Right lung (tissue), 5 donors: ENCODE data around the gene PRKAR2B. TPM values are rescaled to one million over a fixed set of nuclear protein-coding genes. Genes with fewer than 3 reads are reported as not detected.
"Not testable (repeated sequence)": the region's sequence is repeated elsewhere in the genome, so short reads cannot be mapped to it uniquely, and the experiment has no call there.

Experiments used
- DNase-seq, 2 donors: peaks; one replicate each; pipeline ENCODE4 v3.0.0-alpha.2; 2013
- polyA plus RNA-seq, 5 donors: library from polyadenylated mRNA; unstranded; fragments of 120-200 nt; gene quantifications; one replicate each; pipeline versions ENCODE4 v1.2.1 to v1.2.3, GENCODE V29; 2013; ENCODE audit warnings: inconsistent platforms in 1 of 5, low replicate concordance in 1 of 5; ENCODE audit not compliant: insufficient read length in 5 of 5, insufficient read depth in 1 of 5

PRKAR2B gene
- polyA plus RNA-seq, 5 donors = 9.9 to 15.9 (median 12.5) TPM

DNA sequence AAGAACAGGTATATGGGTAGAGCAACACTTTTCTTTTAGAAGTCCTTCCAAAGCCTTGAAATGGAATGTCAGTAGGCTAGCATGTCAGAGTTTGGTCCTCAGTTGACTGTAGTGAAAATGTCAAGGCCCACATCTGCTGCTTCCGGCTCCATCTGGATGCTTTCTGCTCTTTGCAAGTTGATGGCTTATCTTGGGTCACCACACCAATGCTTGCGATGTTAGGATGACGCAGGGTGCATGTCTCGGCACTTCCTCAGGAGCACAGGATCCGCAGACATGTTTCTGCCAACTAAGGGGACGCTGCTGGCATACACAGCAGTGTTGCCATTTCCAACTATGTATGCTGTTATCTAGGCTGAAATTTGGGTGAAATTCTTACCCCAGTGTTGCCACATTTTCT lies 110.3 kb downstream of the PRKAR2B start:
- no peak for DNase-seq

- DNase-seq = not testable (repeated sequence)
Measured at GRCh38 chr7:107155726-107156125, 111.2 kb downstream of the PRKAR2B start.

DNA sequence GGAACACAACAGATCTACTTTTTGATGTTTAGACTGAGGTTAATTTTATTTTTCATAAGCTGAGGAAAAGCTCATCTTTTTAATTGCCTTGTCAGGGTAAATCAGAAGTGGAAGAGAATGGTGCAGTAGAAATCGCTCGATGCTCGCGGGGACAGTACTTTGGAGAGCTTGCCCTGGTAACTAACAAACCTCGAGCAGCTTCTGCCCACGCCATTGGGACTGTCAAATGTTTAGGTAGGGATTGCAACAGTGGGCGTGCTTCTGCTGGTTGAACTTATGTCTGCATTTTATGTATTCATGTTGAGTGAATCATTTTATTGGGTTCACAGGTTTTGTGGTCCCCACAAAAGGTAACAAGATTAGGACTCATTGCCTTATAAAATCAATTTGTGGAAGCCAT lies 112.6 kb downstream of the PRKAR2B start:
- DNase-seq = no peak

DNA sequence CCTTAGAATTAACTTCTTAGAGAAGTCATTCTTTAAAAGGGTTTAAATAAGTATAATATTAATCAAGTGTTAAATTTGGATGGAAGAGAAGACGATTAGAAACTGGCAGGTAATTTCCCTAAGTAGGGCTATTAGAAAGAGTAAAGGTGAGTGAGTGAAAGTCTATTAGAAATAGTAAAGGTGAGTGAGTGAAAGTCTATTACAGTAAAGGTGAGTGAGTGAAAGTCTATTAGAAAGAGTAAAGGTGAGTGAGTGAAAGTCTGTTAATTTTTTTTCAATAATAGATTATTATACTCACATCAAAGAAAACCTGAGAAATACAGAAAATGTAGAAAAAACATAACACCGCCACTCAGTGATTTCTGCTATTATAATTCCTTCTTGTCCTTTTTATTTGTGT lies 113.5 kb downstream of the PRKAR2B start:
- no peak for DNase-seq

DNA sequence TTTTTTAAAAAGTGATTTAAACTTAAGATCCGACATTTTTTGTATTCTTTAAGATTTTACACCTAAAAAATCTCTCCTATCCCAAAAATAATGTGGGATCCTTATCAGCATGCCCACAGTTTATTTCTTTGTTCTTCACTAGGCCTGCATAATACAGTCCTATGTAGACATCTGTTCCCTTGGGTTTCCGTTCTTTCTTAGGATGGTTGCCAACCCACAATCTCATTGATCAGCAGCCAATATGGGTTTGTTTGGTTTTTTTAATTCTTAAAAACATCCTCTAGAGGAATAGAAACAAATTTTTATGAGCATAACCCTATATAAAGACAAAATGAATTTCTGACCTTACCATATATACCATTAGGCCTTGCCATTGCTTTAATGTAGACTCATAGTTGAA lies 115.9 kb downstream of the PRKAR2B start:
- DNase-seq = no peak

DNA sequence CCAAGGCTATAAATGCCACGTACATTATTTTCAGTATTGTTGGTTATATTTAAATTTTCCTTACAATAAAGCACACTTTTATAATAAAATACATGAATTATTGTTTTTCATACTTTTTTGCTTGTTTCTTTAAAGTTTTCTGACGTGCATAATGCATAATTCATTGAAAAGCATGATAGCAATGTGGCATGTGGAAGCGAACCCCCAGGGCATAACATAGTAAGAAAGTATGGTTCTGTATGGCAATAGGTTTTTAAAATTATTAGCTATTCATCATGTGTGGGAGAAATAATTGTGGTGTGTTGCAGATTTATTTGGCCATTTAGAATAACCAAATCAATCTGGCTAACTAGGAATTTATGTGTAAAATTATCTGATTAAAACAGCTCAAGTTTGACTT lies 116.9 kb downstream of the PRKAR2B start:
- DNase-seq = no peak

DNA sequence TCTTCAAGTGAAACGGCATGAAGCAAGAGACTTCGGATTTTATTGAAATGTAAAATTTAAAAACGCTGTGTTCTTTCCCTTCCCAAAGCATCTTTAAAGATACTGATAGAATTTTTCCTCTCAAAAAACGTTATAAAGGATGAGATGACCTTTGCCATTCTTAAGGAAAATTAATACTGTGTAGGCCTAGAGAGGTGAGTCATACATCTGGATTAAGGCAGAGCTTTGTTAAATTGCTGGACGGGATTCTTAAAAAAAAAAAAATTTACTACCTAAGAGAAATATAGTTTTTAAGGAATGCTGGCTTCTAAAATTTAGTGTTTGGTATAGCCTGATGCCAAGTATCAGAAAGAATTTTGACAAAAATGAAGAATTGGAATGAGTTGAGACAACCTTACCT lies 118.0 kb downstream of the PRKAR2B start:
- no peak for DNase-seq

DNA sequence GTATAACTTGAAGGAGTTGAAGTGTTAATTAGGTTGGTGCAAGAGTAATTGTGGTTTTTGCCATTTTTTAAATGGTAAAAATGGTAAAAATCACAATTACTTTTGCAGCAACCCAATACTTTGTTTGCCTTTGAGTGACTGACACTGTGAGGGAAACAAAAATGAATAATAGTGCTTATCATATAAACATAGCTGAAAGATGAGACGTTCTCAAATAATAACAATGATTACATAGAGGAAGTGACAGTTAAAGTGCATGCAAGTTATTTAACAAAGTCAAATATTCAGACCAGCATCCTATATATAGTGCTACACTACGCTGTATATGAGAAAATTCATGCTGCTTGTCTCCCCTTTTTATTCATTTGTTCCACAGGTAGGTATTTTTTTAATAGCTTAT lies 119.6 kb downstream of the PRKAR2B start:
- DNase-seq = no peak

- DNase-seq = no peak
Measured at GRCh38 chr7:107165341-107165740, 120.8 kb downstream of the PRKAR2B start.

- no peak for DNase-seq
Measured at GRCh38 chr7:107166736-107167426, 122.4 kb downstream of the PRKAR2B start.

DNA sequence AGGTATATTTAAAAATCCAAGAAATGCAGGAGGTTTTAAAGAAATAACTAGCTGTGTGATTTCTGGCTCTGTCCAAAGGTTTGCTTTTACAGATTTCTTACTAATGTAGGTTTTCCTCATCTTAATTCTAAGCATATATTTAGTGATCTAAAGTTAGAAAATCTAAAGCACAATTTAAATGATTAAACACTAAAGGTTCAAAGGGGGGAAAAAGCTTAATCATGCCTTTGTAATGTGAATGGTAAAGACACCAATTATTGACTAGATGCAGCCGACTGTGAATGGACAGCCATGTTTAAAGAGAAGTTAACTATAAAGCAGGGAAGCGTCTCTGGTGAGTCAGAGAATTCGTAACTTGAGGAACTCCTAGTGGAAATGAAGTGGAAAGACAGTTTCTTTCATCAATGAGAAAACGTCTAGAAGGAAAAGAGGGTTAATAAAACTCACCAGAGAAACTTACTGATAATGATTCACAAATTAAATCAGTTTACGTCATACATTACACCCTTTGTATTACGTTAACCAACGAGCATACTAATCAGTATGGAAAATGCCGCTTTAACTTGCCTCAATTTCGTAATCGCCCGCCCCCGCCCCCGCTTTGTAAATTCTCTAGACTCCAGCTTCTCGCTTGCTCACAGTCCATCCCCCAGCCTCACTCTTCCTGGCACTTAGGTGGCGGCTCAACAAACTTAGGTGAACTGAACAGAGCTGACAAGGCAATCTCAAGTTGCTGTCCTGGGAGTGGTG lies 123.2 kb downstream of the PRKAR2B start:
- peak; percentile 78 to 91 for DNase-seq

DNA sequence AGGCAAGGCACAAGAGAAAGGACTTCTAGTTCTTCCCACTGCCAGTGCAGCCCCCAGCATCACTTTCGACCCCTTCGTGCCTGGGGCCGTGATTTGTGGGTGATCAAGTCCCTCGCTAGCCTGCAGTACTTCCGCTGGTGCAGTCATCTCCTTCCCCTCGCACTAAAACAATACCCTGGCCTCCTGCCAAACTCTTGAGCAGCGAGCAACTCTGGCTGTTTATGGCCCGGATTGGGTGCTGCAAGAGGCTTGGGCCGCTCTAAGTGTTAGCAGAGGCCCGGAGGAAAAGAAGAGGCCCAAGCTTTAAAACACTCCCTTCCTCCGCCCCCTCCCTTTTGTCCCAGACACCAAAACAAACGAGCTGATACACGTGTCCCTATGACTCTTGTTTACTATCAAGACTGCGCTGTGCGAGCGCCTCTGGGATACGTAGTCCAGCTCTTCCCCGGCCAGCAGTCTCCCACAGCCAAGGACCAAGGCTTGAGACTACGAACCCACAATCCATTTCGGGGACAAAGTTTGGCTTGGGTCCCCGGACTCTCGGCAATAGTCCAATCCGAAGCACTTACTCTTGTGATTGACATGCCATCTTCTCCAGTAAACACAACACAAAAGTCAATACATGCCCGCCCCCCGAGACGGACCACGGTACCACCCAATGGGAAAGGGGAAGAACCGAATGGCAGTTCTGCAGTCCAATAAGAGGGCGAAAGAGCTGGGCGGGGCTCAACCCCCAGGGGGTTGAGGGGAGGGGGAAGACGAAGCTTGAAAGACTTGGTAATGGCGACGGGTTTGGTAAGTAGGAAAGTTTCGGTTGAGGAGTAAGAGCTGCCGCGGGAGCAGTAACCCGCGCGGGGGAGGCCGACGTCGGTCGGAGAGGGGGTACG lies 124.0 kb downstream of the PRKAR2B start, which contains the start of gene HBP1:
HBP1 (plus strand) TSS at position 771 of the 887 bp plus-strand sequence. CDS start 10,891 bp downstream, outside the sequence.
- DNase-seq = peak; percentile 100

GRCh38 chr7:107169120-107170050 lies 124.9 kb downstream of the PRKAR2B start:
- peak; percentile 98 to 99 for DNase-seq

GRCh38 chr7:107170051-107170915 lies 125.8 kb downstream of the PRKAR2B start:
- DNase-seq = no peak

DNA sequence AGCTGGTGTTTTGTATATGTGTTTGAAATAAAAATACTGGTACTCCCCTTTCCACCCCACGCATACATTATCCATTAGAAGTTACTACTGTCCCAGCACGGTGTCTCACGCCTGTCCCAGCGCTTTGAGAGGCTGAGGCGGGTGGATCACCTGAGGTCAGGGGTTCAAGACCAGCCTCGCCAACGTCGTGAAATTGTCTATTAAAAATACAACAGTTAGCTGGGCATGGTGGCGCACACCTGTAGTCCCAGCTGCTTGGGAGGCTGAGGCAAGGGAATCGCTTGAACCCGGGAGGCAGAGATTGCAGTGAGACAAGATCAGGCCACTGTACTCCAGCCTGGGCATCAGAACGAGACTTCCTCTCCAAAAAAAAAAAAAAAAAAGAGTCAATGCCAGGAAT lies 127.0 kb downstream of the PRKAR2B start:
- no peak for DNase-seq

- no peak for DNase-seq
Measured at GRCh38 chr7:107172276-107173032, 127.9 kb downstream of the PRKAR2B start.

DNA sequence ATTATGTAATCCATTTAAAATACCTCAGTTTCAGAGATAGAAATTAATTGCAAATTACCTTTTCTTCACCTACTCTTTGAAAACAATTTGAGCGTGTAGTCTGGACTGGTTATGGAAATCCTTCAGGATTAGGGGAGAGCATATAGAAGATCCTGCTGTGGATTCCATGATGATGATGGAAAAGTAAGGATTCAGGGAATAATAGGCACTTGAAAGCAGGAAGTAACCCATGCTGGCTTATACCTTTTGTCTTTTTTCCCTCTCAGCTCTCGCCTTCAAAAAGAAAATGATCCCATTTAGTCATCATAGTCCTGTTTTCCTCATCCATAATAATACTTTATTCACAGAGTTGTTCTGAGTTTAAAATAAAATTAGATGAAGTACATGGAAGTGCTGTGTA lies 128.7 kb downstream of the PRKAR2B start:
- no peak for DNase-seq

- no peak for DNase-seq
Measured at GRCh38 chr7:107173691-107174406, 129.3 kb downstream of the PRKAR2B start.
